ENCODE data around the gene RPLP2.

The RPLP2 gene

DNA sequence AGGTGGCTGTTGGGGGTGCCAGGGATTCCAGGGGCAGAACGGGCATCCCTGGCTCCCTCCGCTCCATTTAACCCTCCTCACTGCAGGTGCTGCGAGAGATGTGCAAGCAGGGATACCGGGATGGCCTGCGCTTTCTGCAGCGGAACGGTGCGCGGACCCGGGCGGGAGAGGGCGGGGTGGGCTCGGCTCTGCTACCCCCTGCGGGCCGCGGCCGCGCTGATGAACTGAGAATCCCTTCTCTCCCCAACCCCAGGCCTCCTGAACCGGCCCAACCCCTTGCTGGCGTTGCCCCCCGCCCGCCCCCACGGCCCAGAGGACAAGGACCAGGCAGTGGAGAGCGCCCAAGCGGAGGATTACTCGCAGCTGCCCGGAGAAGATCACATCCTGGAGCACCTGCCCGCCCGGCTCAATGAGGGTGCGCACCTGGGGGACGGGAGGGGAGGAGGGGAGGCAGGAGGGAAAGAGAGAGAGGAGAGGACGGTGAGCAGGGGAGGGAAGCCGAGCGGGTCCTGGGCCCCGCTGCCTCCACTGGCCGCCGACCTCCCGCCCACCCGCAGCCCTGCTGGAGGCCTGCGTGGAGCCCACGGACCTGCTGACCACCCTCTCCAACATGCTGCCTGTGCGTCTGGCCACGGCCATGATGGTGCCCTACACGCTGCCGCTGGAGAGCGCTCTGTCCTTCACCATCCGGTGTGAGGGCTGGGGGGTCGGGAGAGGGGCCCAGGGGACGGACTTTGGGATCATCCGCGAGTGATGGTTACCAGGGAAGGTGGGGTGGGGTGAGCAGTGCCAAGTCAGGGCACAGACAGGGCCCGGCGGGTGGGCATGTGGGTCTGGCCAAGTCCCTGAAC is 13.9 kb downstream of the RPLP2 start:
- Histone ChIP-seq H3K56ac (ENCODE audit: low read length) (no peak overlapping the region), H3K36me3 (ENCODE audit: control insufficient read depth, insufficient read depth, low read length) (no peaks in the 10 kb centered on the region)
- no CpG with 5 or more reads among the region's 53 CpGs for WGBS (ENCODE audit: extremely low coverage, insufficient coverage, low lambda C conversion rate)

DNA sequence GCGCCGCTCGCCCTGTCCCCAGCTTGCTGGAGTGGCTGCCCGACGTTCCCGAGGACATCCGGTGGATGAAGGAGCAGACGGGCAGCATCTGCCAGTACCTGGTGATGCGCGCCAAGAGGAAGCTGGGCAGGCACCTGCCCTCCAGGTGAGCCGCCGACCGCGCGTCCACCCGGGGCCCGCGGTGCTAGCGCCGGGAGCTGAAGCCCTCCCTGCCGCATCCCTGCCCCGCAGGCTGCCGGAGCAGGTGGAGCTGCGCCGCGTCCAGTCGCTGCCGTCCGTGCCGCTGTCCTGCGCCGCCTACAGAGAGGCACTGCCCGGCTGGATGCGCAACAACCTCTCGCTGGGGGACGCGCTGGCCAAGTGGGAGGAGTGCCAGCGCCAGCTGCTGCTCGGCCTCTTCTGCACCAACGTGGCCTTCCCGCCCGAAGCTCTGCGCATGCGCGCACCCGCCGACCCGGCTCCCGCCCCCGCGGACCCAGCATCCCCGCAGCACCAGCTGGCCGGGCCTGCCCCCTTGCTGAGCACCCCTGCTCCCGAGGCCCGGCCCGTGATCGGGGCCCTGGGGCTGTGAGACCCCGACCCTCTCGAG is 14.6 kb downstream of the RPLP2 start:
- H3K9ac ChIP-seq (ENCODE audit: low read length), result no peak overlapping the region
- no CpG with 5 or more reads among the region's 59 CpGs for WGBS (ENCODE audit: extremely low coverage, insufficient coverage, low lambda C conversion rate)
- no peaks in the 10 kb centered on the region for H3K79me2 ChIP-seq (ENCODE audit: control insufficient read depth, insufficient read depth, low read length)
- no peaks in the 10 kb centered on the region for H3K27me3 ChIP-seq (ENCODE audit: insufficient read depth, low read length, poor library complexity)
- no peak overlapping the region for H3K23ac ChIP-seq (ENCODE audit: low read length)
- H2BK120ac ChIP-seq (ENCODE audit: low read depth, low read length), result no peak overlapping the region
- H3K4me3 ChIP-seq (ENCODE audit: low read length), result no peak overlapping the region
- no peaks in the 10 kb centered on the region for H3K36me3 ChIP-seq (ENCODE audit: control insufficient read depth, insufficient read depth, low read length)
- H3K27ac ChIP-seq (ENCODE audit: low read depth, low read length), result no peak overlapping the region
- H4K8ac ChIP-seq (ENCODE audit: low read depth, low read length), result no peak overlapping the region
- H3K56ac ChIP-seq (ENCODE audit: low read length), result no peak overlapping the region
- no peak overlapping the region for H4K5ac ChIP-seq (ENCODE audit: low read length)
- no peak overlapping the region for H2BK5ac ChIP-seq (ENCODE audit: low read length)
- DNase-seq, result no peak
- no peak overlapping the region for H3K18ac ChIP-seq (ENCODE audit: low read length)
- peaks cover under 1% of the 10 kb centered on the region for H3K4me1 ChIP-seq (ENCODE audit: control insufficient read depth, low read depth, low read length)
- H2BK15ac ChIP-seq (replicated peaks; ENCODE audit: low read depth), result no peak overlapping the region
- H2AK5ac ChIP-seq (ENCODE audit: low read length), result no peak overlapping the region
- H3K4ac ChIP-seq (ENCODE audit: low read depth, low read length), result no peak overlapping the region
- no peak overlapping the region for H3K4me2 ChIP-seq (ENCODE audit: low read length)
- peaks cover 4% of the 10 kb centered on the region for H3K79me1 ChIP-seq (ENCODE audit: low read length)

More for the DNA sequence above, 13.9 kb downstream of the RPLP2 start:
- Histone ChIP-seq H3K27ac (ENCODE audit: low read depth, low read length) (no peak overlapping the region), H3K79me1 (ENCODE audit: low read length) (peaks cover 4% of the 10 kb centered on the region), H3K23ac (ENCODE audit: low read length) (no peak overlapping the region), H4K5ac (ENCODE audit: low read length) (no peak overlapping the region), H3K9ac (ENCODE audit: low read length) (no peak overlapping the region), H2BK15ac (replicated peaks; ENCODE audit: low read depth) (no peak overlapping the region), H2BK5ac (ENCODE audit: low read length) (no peak overlapping the region), H3K4me2 (ENCODE audit: low read length) (no peak overlapping the region), H3K4me1 (ENCODE audit: control insufficient read depth, low read depth, low read length) (peaks cover 1% of the 10 kb centered on the region), H2BK120ac (ENCODE audit: low read depth, low read length) (no peak overlapping the region), H3K4ac (ENCODE audit: low read depth, low read length) (no peak overlapping the region), H2AK5ac (ENCODE audit: low read length) (no peak overlapping the region), H3K79me2 (ENCODE audit: control insufficient read depth, insufficient read depth, low read length) (no peaks in the 10 kb centered on the region), H4K8ac (ENCODE audit: low read depth, low read length) (no peak overlapping the region), H3K18ac (ENCODE audit: low read length) (no peak overlapping the region), H3K4me3 (ENCODE audit: low read length) (no peak overlapping the region), H3K27me3 (ENCODE audit: insufficient read depth, low read length, poor library complexity) (no peaks in the 10 kb centered on the region)
- DNase-seq, result no peak

DNA sequence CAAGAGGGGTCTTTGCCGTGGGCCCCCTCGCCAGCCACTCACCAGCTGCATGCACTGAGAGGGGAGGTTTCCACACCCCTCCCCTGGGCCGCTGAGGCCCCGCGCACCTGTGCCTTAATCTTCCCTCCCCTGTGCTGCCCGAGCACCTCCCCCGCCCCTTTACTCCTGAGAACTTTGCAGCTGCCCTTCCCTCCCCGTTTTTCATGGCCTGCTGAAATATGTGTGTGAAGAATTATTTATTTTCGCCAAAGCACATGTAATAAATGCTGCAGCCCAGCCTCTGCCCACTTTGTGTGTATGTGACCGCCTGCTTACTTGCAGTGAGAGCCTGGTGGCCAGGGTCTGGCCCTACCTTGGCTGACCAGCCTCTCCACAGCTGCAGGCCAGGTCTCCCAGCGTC is 15.2 kb downstream of the RPLP2 start:
- no peaks in the 10 kb centered on the region for H3K27me3 ChIP-seq (ENCODE audit: insufficient read depth, low read length, poor library complexity)
- no peaks in the 10 kb centered on the region for H3K36me3 ChIP-seq (ENCODE audit: control insufficient read depth, insufficient read depth, low read length)

DNA sequence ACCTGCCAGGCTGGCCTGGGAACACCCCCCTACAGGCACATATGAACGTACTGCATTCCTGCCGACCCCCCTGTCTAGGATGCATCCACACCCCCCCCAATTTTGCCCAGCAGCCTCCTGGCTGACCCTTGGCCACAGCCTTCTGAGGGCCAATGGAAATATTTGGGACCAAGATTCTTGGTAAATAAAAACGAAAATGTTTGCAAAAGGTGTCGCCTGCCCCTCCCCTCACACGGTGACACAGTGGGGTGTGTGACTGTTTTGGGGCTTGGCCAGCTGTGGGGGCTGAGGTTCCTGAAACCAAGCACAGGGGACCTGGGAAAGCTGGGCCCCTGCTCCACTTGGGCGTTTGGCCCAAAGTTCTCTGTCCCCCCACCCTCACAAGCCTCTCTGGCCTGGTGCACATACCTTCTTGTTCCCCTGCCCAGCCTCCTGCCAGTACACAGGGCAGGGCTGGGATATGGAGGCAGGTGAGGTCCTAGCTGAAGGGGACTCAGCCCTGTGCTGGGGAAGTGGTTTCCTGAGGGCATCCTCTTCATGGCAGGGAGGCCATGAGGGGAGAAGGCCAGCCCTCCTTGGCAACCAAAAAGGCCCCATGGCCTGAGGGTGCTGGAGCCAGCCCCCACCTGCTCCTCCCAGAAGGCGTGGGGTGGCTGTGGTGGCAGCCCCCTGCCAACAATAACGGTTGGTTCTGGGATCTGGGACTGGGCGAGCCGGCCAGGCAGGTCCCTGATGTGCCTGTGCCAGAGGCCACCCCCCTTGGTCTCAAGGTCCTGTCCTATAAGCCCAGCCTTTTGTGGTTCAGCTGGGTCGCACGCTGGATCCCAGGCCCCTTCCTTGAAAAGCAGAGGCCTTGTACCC is 15.8 kb downstream of the RPLP2 start:
- no peak overlapping the region for H3K23ac ChIP-seq (ENCODE audit: low read length)
- H3K9ac ChIP-seq (ENCODE audit: low read length), result no peak overlapping the region
- no peak overlapping the region for H3K56ac ChIP-seq (ENCODE audit: low read length)
- DNase-seq, result no peak
- no peak overlapping the region for H3K4me2 ChIP-seq (ENCODE audit: low read length)
- no peaks in the 10 kb centered on the region for H3K79me2 ChIP-seq (ENCODE audit: control insufficient read depth, insufficient read depth, low read length)
- H3K4me1 ChIP-seq (ENCODE audit: control insufficient read depth, low read depth, low read length), result peaks cover 5% of the 10 kb centered on the region
- H3K4ac ChIP-seq (ENCODE audit: low read depth, low read length), result no peak overlapping the region
- no peak overlapping the region for H3K27ac ChIP-seq (ENCODE audit: low read depth, low read length)
- no peak overlapping the region for H2BK5ac ChIP-seq (ENCODE audit: low read length)
- H4K5ac ChIP-seq (ENCODE audit: low read length), result no peak overlapping the region
- H3K79me1 ChIP-seq (ENCODE audit: low read length), result peaks cover 4% of the 10 kb centered on the region
- WGBS (ENCODE audit: extremely low coverage, insufficient coverage, low lambda C conversion rate), result no CpG with 5 or more reads among the region's 12 CpGs
- H3K18ac ChIP-seq (ENCODE audit: low read length), result no peak overlapping the region
- no peak overlapping the region for H2BK15ac ChIP-seq (replicated peaks; ENCODE audit: low read depth)
- no peak overlapping the region for H2AK5ac ChIP-seq (ENCODE audit: low read length)
- no peaks in the 10 kb centered on the region for H3K36me3 ChIP-seq (ENCODE audit: control insufficient read depth, insufficient read depth, low read length)
- H3K27me3 ChIP-seq (ENCODE audit: insufficient read depth, low read length, poor library complexity), result peaks cover under 1% of the 10 kb centered on the region
- no peak overlapping the region for H2BK120ac ChIP-seq (ENCODE audit: low read depth, low read length)
- H3K4me3 ChIP-seq (ENCODE audit: low read length), result no peak overlapping the region
- no peak overlapping the region for H4K8ac ChIP-seq (ENCODE audit: low read depth, low read length)

More for the DNA sequence above, 15.2 kb downstream of the RPLP2 start:
- Histone ChIP-seq H3K4me1 (ENCODE audit: control insufficient read depth, low read depth, low read length) (peaks cover 5% of the 10 kb centered on the region), H2AK5ac (ENCODE audit: low read length) (no peak overlapping the region), H3K56ac (ENCODE audit: low read length) (no peak overlapping the region), H3K18ac (ENCODE audit: low read length) (no peak overlapping the region), H2BK5ac (ENCODE audit: low read length) (no peak overlapping the region), H3K9ac (ENCODE audit: low read length) (no peak overlapping the region), H3K23ac (ENCODE audit: low read length) (no peak overlapping the region), H2BK15ac (replicated peaks; ENCODE audit: low read depth) (no peak overlapping the region), H3K4ac (ENCODE audit: low read depth, low read length) (no peak overlapping the region), H3K79me1 (ENCODE audit: low read length) (peaks cover 4% of the 10 kb centered on the region), H2BK120ac (ENCODE audit: low read depth, low read length) (no peak overlapping the region), H3K4me2 (ENCODE audit: low read length) (no peak overlapping the region), H3K27ac (ENCODE audit: low read depth, low read length) (no peak overlapping the region), H3K79me2 (ENCODE audit: control insufficient read depth, insufficient read depth, low read length) (no peaks in the 10 kb centered on the region), H4K5ac (ENCODE audit: low read length) (no peak overlapping the region), H4K8ac (ENCODE audit: low read depth, low read length) (no peak overlapping the region), H3K4me3 (ENCODE audit: low read length) (no peak overlapping the region)
- DNase-seq, result no peak
- no CpG with 5 or more reads among the region's 11 CpGs for WGBS (ENCODE audit: extremely low coverage, insufficient coverage, low lambda C conversion rate)

DNA sequence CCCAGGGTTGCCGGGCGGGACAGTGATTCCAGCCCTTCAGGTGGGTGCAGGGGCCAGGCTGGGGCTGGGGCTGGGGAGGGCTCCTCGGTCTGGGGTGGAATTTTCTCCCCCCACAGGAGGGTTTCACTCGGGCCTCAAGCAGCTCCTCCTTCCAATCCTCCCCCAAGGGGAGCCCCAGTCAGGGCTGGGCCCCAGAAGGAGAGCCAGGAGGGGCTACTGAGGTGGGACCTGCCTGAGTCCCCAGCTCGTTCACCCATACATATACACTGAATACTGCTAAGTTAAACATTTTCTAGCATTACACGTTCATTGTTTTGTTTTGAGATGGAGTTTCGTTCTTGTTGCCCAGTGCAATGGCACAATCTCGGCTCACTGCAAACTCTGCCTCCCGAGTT is 16.5 kb downstream of the RPLP2 start:
- no peak overlapping the region for H3K4me2 ChIP-seq (ENCODE audit: low read length)
- DNase-seq, result no peak
- H3K79me1 ChIP-seq (ENCODE audit: low read length), result peaks cover under 1% of the 10 kb centered on the region
- peaks cover 5% of the 10 kb centered on the region for H3K4me1 ChIP-seq (ENCODE audit: control insufficient read depth, low read depth, low read length)
- no peak overlapping the region for H2BK5ac ChIP-seq (ENCODE audit: low read length)
- H2BK15ac ChIP-seq (replicated peaks; ENCODE audit: low read depth), result no peak overlapping the region
- no peak overlapping the region for H3K4ac ChIP-seq (ENCODE audit: low read depth, low read length)
- H3K27me3 ChIP-seq (ENCODE audit: insufficient read depth, low read length, poor library complexity), result peaks cover 3% of the 10 kb centered on the region
- H3K23ac ChIP-seq (ENCODE audit: low read length), result no peak overlapping the region
- no peak overlapping the region for H4K8ac ChIP-seq (ENCODE audit: low read depth, low read length)
- no peak overlapping the region for H2BK120ac ChIP-seq (ENCODE audit: low read depth, low read length)
- no peak overlapping the region for H3K27ac ChIP-seq (ENCODE audit: low read depth, low read length)
- no peak overlapping the region for H3K9ac ChIP-seq (ENCODE audit: low read length)
- H3K18ac ChIP-seq (ENCODE audit: low read length), result no peak overlapping the region
- no peak overlapping the region for H3K4me3 ChIP-seq (ENCODE audit: low read length)
- H2AK5ac ChIP-seq (ENCODE audit: low read length), result no peak overlapping the region
- no peaks in the 10 kb centered on the region for H3K79me2 ChIP-seq (ENCODE audit: control insufficient read depth, insufficient read depth, low read length)
- H3K36me3 ChIP-seq (ENCODE audit: control insufficient read depth, insufficient read depth, low read length), result no peaks in the 10 kb centered on the region
- H4K5ac ChIP-seq (ENCODE audit: low read length), result no peak overlapping the region
- WGBS (ENCODE audit: extremely low coverage, insufficient coverage, low lambda C conversion rate), result no CpG with 5 or more reads among the region's 9 CpGs
- H3K56ac ChIP-seq (ENCODE audit: low read length), result no peak overlapping the region

Measured in mesendoderm (in vitro differentiated cells).